GM12878 (cell line): ENCODE results near the gene SERPINH1. TPM values are rescaled to one million over a fixed set of nuclear protein-coding genes. Genes with fewer than 3 reads are reported as not detected.

Source experiments
- ATAC-seq: fragments of 200-7000 bp; cut with Tn5 transposase; 3 replicates; pipeline ENCODE4 v1.9.1; 2020; ENCODE audit warnings: mild to moderate bottlenecking, moderate library complexity
- BruUV-seq: library from RNA; stranded (reverse); fragments of 400-500 nt; replicated peaks from 2 replicates; lab custom pipeline; 2021; lab: Mats Ljungman, UMichigan
- CTCF ChIA-PET: fragments of 300-600 bp; sonication (Branson Sonifier 250); formaldehyde crosslinking; extraction: SDS; loops from one replicate; lab custom pipeline; 2021; ENCODE audit warnings: inconsistent platforms; lab: Yijun Ruan, JAX
- POLR2A ChIA-PET: fragments of 350-600 bp; formaldehyde crosslinking; extraction: SDS; loops from one replicate; lab custom pipeline; 2021; ENCODE audit warnings: inconsistent platforms; lab: Charles Lee
- RAD21 ChIA-PET: fragments of 300-600 bp; sonication (Branson Sonifier 250); formaldehyde crosslinking; loops from one replicate; lab custom pipeline; 2023; ENCODE audit warnings: antibody characterized with exemption; ENCODE audit not compliant: unreplicated experiment; lab: Charles Lee
- SMC1A ChIA-PET: fragments of 300-600 bp; sonication (Branson Sonifier 250); formaldehyde crosslinking; loops from one replicate; lab custom pipeline; 2023; ENCODE audit not compliant: unreplicated experiment, uncharacterized antibody; lab: Charles Lee
- DNase-seq: peaks from one replicate; pipeline ENCODE4 v3.0.0-alpha.2; 2011; ENCODE audit warnings: low read depth, low spot score
- FAIRE-seq: peaks from 3 replicates; lab custom pipeline; 2011; peaks lifted over from hg19 to GRCh38; lab: Jason Lieb, UNC
- H2AFZ ChIP-seq: 2 replicates; pipeline ENCODE4 v1.6.0; 2011; ENCODE audit warnings: low read depth, low read length, control low read depth; ENCODE audit not compliant: control insufficient read depth
- H3K27ac ChIP-seq: 2 replicates; pipeline ENCODE4 v1.5.1; 2011; ENCODE audit warnings: control low read depth; ENCODE audit not compliant: control insufficient read depth, insufficient read depth
- H3K27me3 ChIP-seq, 2 experiments: replicated peaks in 1 of 2; 2 replicates each; pipeline versions ENCODE4 v1.6.0 to v1.6.1; 2011; ENCODE audit warnings: low read length in 1 of 2; ENCODE audit not compliant: control insufficient read depth in 2 of 2, insufficient read depth in 2 of 2
- H3K36me3 ChIP-seq, 2 experiments: 2 replicates each; pipeline ENCODE4 v1.5.1; 2011; ENCODE audit warnings: low read length in 1 of 2; ENCODE audit not compliant: control insufficient read depth in 2 of 2, insufficient read depth in 2 of 2
- H3K4me1 ChIP-seq: 2 replicates; pipeline ENCODE4 v1.6.1; 2011; ENCODE audit warnings: mild to moderate bottlenecking, low read length, moderate library complexity, mixed read lengths; ENCODE audit not compliant: control insufficient read depth, insufficient read depth
- H3K4me2 ChIP-seq: 2 replicates; pipeline ENCODE4 v1.6.0; 2011; ENCODE audit warnings: control low read depth; ENCODE audit not compliant: control insufficient read depth, insufficient read depth
- H3K4me3 ChIP-seq: fragments of 200-600 bp; sonication (generic); 2 replicates; pipeline ENCODE4 v1.5.1; 2016
- H3K79me2 ChIP-seq: 2 replicates; pipeline ENCODE4 v1.6.0; 2011; ENCODE audit warnings: low read length; ENCODE audit not compliant: control insufficient read depth, insufficient read depth
- H3K9ac ChIP-seq: 2 replicates; pipeline ENCODE4 v1.8.0; 2011; ENCODE audit warnings: low read length, control low read depth, mixed read lengths; ENCODE audit not compliant: control insufficient read depth, insufficient read depth
- H3K9me3 ChIP-seq: replicated peaks from 3 replicates; pipeline ENCODE4 v1.5.1; 2011; ENCODE audit warnings: mild to moderate bottlenecking, low read length; ENCODE audit not compliant: control insufficient read depth, insufficient read depth
- H4K20me1 ChIP-seq: 2 replicates; pipeline ENCODE4 v1.6.0; 2011; ENCODE audit not compliant: control insufficient read depth, insufficient read depth
- BMI1 ChIP-seq: fragments of 450-650 bp; IDR thresholded peaks from 2 replicates; pipeline ENCODE4 v1.6.1; 2016; ENCODE audit warnings: mild to moderate bottlenecking, moderate library complexity, borderline replicate concordance
- CEBPB ChIP-seq, 2 experiments: fragments of 150-350 bp in 1 of 2; IDR thresholded peaks; 2 replicates each; pipeline ENCODE4 v1.6.1; 2012 to 2014; ENCODE audit warnings: low read depth in 2 of 2, low read length in 2 of 2, borderline replicate concordance in 1 of 2, inconsistent platforms in 1 of 2
- CHD2 ChIP-seq: IDR thresholded peaks from 2 replicates; pipeline ENCODE4 v1.6.1; 2011; ENCODE audit warnings: low read depth, low read length, improper control_type of control experiment, borderline replicate concordance
- FOXK2 ChIP-seq: fragments of 450-650 bp; IDR thresholded peaks from 2 replicates; pipeline ENCODE4 v1.6.1; 2017; ENCODE audit warnings: mild to moderate bottlenecking, moderate library complexity
- GATAD2B ChIP-seq: fragments of 450-650 bp; conservative IDR thresholded peaks from 2 replicates; pipeline ENCODE4 v1.6.1; 2017; ENCODE audit warnings: low read depth, mild to moderate bottlenecking, moderate library complexity
- JUND ChIP-seq: IDR thresholded peaks from 2 replicates; pipeline ENCODE4 v1.6.1; 2012; ENCODE audit warnings: low read depth, mild to moderate bottlenecking, low read length, improper control_type of control experiment, moderate library complexity
- MYC ChIP-seq: IDR thresholded peaks from 2 replicates; pipeline ENCODE4 v1.6.1; 2011; ENCODE audit warnings: mild to moderate bottlenecking, low read length, moderate library complexity, inconsistent platforms; ENCODE audit not compliant: insufficient read depth, insufficient replicate concordance, insufficient read length, severe bottlenecking
- PAX5 ChIP-seq: IDR thresholded peaks from 2 replicates; pipeline ENCODE4 v1.6.1; 2011; ENCODE audit warnings: low read depth, low read length, borderline replicate concordance
- RAD51 ChIP-seq: fragments of 450-650 bp; IDR thresholded peaks from 2 replicates; pipeline ENCODE4 v1.6.1; 2016; ENCODE audit warnings: moderate library complexity, mild to moderate bottlenecking, inconsistent platforms
- SMAD1 ChIP-seq: fragments of 450-650 bp; IDR thresholded peaks from 2 replicates; pipeline ENCODE4 v1.6.1; 2018; ENCODE audit warnings: mild to moderate bottlenecking, low read depth; ENCODE audit not compliant: partially characterized antibody
- SMC3 ChIP-seq: IDR thresholded peaks from 2 replicates; pipeline ENCODE4 v1.6.1; 2011; ENCODE audit warnings: low read length, improper control_type of control experiment, borderline replicate concordance
- TBL1XR1 ChIP-seq: IDR thresholded peaks from 2 replicates; pipeline ENCODE4 v1.6.1; 2012; ENCODE audit warnings: low read depth, low read length, improper control_type of control experiment
- TCF12 ChIP-seq: IDR thresholded peaks from 2 replicates; pipeline ENCODE4 v1.6.1; 2011; ENCODE audit warnings: low read depth, mild to moderate bottlenecking, low read length
- ZNF384 ChIP-seq: IDR thresholded peaks from 2 replicates; pipeline ENCODE4 v1.6.1; 2012; ENCODE audit warnings: low read depth, mild to moderate bottlenecking, low read length, improper control_type of control experiment, borderline replicate concordance
- WGBS: methylation state at CpG from one replicate; pipeline ENCODE4 v1.1.6; 2016; ENCODE audit warnings: low lambda C conversion rate; ENCODE audit not compliant: insufficient replicate concordance, insufficient coverage; ENCODE audit errors: missing lambda C conversion rate; 5-methylcytosine and 5-hydroxymethylcytosine counted together
- in situ Hi-C: fragments of 300-500 bp; cut with MboI; formaldehyde crosslinking; loops from 9 replicates; pipeline ENCODE4 v1.14.3; 2018; ENCODE audit warnings: mixed read lengths
- intact Hi-C: fragments of 100-400 bp; cut with micrococcal nuclease; formaldehyde crosslinking; loops from one replicate; pipeline ENCODE4 v1.14.2; 2022; ENCODE audit not compliant: unreplicated experiment
- polyA plus RNA-seq, 11 experiments: library from polyadenylated mRNA; depleted of rRNA in 4 of 11; unstranded in 6 of 11; stranded (reverse) in 5 of 11; fragments of >200 nt; fragmentation: Nextera tagmentation in 4 of 11; fragmentation: Illumina TruSeq in 1 of 11; extraction: Ambion mirVana in 4 of 11; extraction: Trizol in 1 of 11; gene quantifications; 1 replicate in 1 of 11; 2 replicates in 10 of 11; pipeline versions ENCODE4 v1.2.1 to v1.2.3, GENCODE V29; 2011 to 2016; ENCODE audit warnings: inconsistent platforms in 2 of 11, missing spikeins in 2 of 11, low read depth in 1 of 11
- total RNA-seq, 4 experiments: library from RNA; depleted of rRNA in 3 of 4; stranded (reverse); fragments of >200 nt in 3 of 4; fragmentation: Illumina TruSeq in 1 of 4; extraction: Trizol in 1 of 4; gene quantifications; 2 replicates each; pipeline versions ENCODE4 v1.2.1 to v1.2.3, GENCODE V29; 2013 to 2021
- TF ChIP-seq, protein P1 (sequence below): IDR thresholded peaks from 2 replicates; pipeline ENCODE4 v1.6.1; 2011; ENCODE audit warnings: mild to moderate bottlenecking, low read depth, low read length, moderate library complexity; ENCODE audit not compliant: insufficient replicate concordance
- TF ChIP-seq, protein P2 (sequence below): fragments of 450-650 bp; IDR thresholded peaks from 2 replicates; pipeline ENCODE4 v1.6.1; 2017; ENCODE audit warnings: borderline replicate concordance
- TF ChIP-seq, protein P3 (sequence below): IDR thresholded peaks from 2 replicates; pipeline ENCODE4 v1.6.1; 2012; ENCODE audit warnings: low read depth, low read length, improper control_type of control experiment
- TF ChIP-seq, protein P4 (sequence below): fragments of 450-650 bp; conservative IDR thresholded peaks from 2 replicates; pipeline ENCODE4 v1.6.1; 2017; ENCODE audit warnings: mild to moderate bottlenecking, moderate library complexity

SERPINH1 gene
- total and polyA plus RNA-seq, 10 of the 15 experiments (the other 5 are each of a cell fraction or from before 2014, with no cell fraction given), result 0.34 to 19.8 (median 13.7) TPM

DNA sequence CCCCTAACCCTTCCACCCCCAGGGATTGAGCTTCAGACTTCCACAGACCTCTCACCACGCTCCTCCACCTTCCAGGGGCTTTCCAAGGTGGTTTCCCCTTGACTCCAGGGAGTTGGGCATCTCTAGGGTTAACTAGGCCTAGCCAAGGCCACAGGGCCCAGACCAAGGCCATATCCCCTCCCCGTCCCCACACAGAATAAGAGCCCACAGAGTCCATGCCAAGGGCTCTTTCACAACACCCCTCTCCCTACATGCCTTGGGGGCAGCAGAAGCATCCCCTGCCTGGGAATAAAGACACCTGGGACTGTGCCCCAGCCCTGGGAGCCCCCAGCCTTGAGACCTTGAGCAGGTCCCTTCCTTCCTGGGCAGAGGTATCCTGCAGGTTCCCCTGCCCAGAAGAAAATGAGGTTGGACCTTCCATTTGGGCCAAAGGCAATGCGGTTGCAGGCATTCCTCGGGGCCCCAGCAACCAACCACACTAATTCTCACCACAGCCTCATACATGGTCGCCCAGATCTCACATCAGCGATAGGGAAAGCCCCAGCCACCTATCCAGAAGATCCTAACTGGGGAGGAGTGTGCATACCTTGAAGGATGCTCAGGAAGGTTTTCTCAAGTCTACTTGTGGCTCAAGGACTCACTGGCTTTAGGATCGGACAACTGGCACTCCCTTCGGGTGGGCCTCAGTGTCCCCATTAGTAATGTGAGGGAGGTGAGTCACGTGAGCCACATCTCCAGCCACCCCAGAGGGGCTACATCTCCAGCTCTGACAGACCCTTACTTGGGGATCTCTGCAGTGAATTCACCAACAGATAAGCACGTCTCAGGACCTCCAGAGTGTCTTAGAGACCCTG is 38.0 kb upstream of the SERPINH1 start:
- DNase-seq (no peak), ATAC-seq (peak; percentile 39), FAIRE-seq (no peak)
- RAD21 ChIA-PET, result interaction anchor here (0.7 to 2.5 kb wide), 4 partner anchors 8 to 79 kb away, joined by 3 to 10 read pairs (median 6); no protein-coding TSS in a partner anchor
- POLR2A ChIA-PET, result interaction anchor here (1.2 kb wide), 1 partner anchor 10 kb away, joined by 3 read pairs; no protein-coding TSS in a partner anchor
- no peak overlapping the region for H3K27ac ChIP-seq
- no peaks in the 10 kb centered on the region for H4K20me1 ChIP-seq
- WGBS, result 45% methylated on average over 10 of the region's 10 CpGs
- no peaks in the 10 kb centered on the region for H3K79me2 ChIP-seq
- no peaks in the 10 kb centered on the region for H3K9me3 ChIP-seq
- intact Hi-C loops (no loop called here), in situ Hi-C loops (no loop called here)
- peak overlapping the region; percentile 80; the same call in 1 of the 2 replicates for H3K4me3 ChIP-seq
- peak overlapping the region; percentile 91 for H3K4me2 ChIP-seq
- SMC1A ChIA-PET, result interaction anchor here (1.0 to 3.5 kb wide), 7 partner anchors 8 to 80 kb away, joined by 3 to 14 read pairs (median 9); no protein-coding TSS in a partner anchor
- no TSS peak for BruUV-seq
- H3K9ac ChIP-seq, result no peak overlapping the region
- H3K36me3 ChIP-seq, result no peaks in the 10 kb centered on the region
- CTCF ChIA-PET, result interaction anchor here (0.5 to 15.9 kb wide), 9 partner anchors 7 to 197 kb away, joined by 3 to 288 read pairs (median 7); no protein-coding TSS in a partner anchor
- H3K4me1 ChIP-seq, result peaks cover 19% of the 10 kb centered on the region
- H3K27me3 ChIP-seq, result 0 out of 4 replicates have a peak, but pooled peaks cover 0 to 3% of the 10 kb centered on the region in 2 experiments
- H2AFZ ChIP-seq, result no peak overlapping the region
- TF ChIP-seq BMI1, result no peak
- TF ChIP-seq JUND, result no peak
- TF ChIP-seq TCF12, result no peak
- TF ChIP-seq MYC, result no peak
- no peak for TF ChIP-seq PAX5
- TF ChIP-seq, protein P1, sequence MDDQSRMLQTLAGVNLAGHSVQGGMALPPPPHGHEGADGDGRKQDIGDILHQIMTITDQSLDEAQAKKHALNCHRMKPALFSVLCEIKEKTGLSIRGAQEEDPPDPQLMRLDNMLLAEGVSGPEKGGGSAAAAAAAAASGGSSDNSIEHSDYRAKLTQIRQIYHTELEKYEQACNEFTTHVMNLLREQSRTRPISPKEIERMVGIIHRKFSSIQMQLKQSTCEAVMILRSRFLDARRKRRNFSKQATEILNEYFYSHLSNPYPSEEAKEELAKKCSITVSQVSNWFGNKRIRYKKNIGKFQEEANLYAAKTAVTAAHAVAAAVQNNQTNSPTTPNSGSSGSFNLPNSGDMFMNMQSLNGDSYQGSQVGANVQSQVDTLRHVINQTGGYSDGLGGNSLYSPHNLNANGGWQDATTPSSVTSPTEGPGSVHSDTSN, result no peak
- no peak for TF ChIP-seq SMAD1
- TF ChIP-seq GATAD2B, result no peak
- no peak for TF ChIP-seq RAD51
- TF ChIP-seq, protein P2, sequence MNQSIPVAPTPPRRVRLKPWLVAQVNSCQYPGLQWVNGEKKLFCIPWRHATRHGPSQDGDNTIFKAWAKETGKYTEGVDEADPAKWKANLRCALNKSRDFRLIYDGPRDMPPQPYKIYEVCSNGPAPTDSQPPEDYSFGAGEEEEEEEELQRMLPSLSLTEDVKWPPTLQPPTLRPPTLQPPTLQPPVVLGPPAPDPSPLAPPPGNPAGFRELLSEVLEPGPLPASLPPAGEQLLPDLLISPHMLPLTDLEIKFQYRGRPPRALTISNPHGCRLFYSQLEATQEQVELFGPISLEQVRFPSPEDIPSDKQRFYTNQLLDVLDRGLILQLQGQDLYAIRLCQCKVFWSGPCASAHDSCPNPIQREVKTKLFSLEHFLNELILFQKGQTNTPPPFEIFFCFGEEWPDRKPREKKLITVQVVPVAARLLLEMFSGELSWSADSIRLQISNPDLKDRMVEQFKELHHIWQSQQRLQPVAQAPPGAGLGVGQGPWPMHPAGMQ, result no peak
- TF ChIP-seq, protein P3, sequence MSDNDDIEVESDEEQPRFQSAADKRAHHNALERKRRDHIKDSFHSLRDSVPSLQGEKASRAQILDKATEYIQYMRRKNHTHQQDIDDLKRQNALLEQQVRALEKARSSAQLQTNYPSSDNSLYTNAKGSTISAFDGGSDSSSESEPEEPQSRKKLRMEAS, result no peak
- no peak for TF ChIP-seq CHD2
- TF ChIP-seq, protein P4, sequence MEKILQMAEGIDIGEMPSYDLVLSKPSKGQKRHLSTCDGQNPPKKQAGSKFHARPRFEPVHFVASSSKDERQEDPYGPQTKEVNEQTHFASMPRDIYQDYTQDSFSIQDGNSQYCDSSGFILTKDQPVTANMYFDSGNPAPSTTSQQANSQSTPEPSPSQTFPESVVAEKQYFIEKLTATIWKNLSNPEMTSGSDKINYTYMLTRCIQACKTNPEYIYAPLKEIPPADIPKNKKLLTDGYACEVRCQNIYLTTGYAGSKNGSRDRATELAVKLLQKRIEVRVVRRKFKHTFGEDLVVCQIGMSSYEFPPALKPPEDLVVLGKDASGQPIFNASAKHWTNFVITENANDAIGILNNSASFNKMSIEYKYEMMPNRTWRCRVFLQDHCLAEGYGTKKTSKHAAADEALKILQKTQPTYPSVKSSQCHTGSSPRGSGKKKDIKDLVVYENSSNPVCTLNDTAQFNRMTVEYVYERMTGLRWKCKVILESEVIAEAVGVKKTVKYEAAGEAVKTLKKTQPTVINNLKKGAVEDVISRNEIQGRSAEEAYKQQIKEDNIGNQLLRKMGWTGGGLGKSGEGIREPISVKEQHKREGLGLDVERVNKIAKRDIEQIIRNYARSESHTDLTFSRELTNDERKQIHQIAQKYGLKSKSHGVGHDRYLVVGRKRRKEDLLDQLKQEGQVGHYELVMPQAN, result no peak
- no peak for TF ChIP-seq FOXK2
- no peak for TF ChIP-seq CEBPB (IDR thresholded peaks at IDR 0.05; ENCODE audit: borderline replicate concordance in 1 of 2, low read depth in 2 of 2, low read length in 2 of 2)
- no peak for TF ChIP-seq ZNF384
- TF ChIP-seq TBL1XR1, result no peak
- no peak for TF ChIP-seq SMC3
